CD4-positive, alpha-beta T cell treated with Interleukin-2 at 100 ng/mL for 4 hours (primary cell): ENCODE data around the gene CAMSAP3.
"Not testable (repeated sequence)": the region's sequence is repeated elsewhere in the genome, so short reads cannot be mapped to it uniquely, and the experiment has no call there.

Experiments used
- DNase-seq: peaks from one replicate; pipeline ENCODE4 v3.0.0-alpha.2; 2020; ENCODE audit warnings: low spot score

The CAMSAP3 gene

GRCh38 chr19:7595466-7596133 lies at the start of gene CAMSAP3:
TSS of gene CAMSAP3 (plus strand) at chr19:7595863. CDS start at chr19:7596003, 140 bp downstream.
- DNase-seq = peak; percentile 21

- DNase-seq = no peak
Measured at GRCh38 chr19:7545904-7546303, 49.8 kb upstream of the CAMSAP3 start.

GRCh38 chr19:7547159-7547558 lies 48.5 kb upstream of the CAMSAP3 start:
- no peak for DNase-seq

- DNase-seq = no peak
Measured at GRCh38 chr19:7549429-7550148, 46.1 kb upstream of the CAMSAP3 start.

- no peak for DNase-seq
Measured at GRCh38 chr19:7550169-7550770, 45.4 kb upstream of the CAMSAP3 start.

GRCh38 chr19:7550987-7551761 lies 44.5 kb upstream of the CAMSAP3 start:
- DNase-seq = peak; percentile 16

GRCh38 chr19:7552781-7553180 lies 42.9 kb upstream of the CAMSAP3 start:
- DNase-seq = no peak

- no peak for DNase-seq
Measured at GRCh38 chr19:7554565-7554964, 41.1 kb upstream of the CAMSAP3 start.

- DNase-seq = no peak
Measured at GRCh38 chr19:7554990-7555864, 40.4 kb upstream of the CAMSAP3 start.

GRCh38 chr19:7556696-7557315 lies 38.9 kb upstream of the CAMSAP3 start:
- no peak for DNase-seq

- no peak for DNase-seq
Measured at GRCh38 chr19:7558667-7559066, 37.0 kb upstream of the CAMSAP3 start.

- no peak for DNase-seq
Measured at GRCh38 chr19:7559102-7559501, 36.6 kb upstream of the CAMSAP3 start.

- no peak for DNase-seq
Measured at GRCh38 chr19:7560255-7560654, 35.4 kb upstream of the CAMSAP3 start.

- DNase-seq = no peak
Measured at GRCh38 chr19:7561325-7561724, 34.3 kb upstream of the CAMSAP3 start.

GRCh38 chr19:7562646-7563393 lies 32.8 kb upstream of the CAMSAP3 start:
- no peak for DNase-seq

GRCh38 chr19:7564866-7565265 lies 30.8 kb upstream of the CAMSAP3 start:
- DNase-seq = no peak

- DNase-seq = no peak
Measured at GRCh38 chr19:7565332-7565731, 30.3 kb upstream of the CAMSAP3 start.

- no peak for DNase-seq
Measured at GRCh38 chr19:7570761-7571160, 24.9 kb upstream of the CAMSAP3 start.

- DNase-seq = no peak
Measured at GRCh38 chr19:7575434-7576040, 20.1 kb upstream of the CAMSAP3 start.

GRCh38 chr19:7577422-7577821 lies 18.2 kb upstream of the CAMSAP3 start:
- not testable (repeated sequence) for DNase-seq
